ENCODE measurements around the gene TNPO1.

The TNPO1 gene

DNA sequence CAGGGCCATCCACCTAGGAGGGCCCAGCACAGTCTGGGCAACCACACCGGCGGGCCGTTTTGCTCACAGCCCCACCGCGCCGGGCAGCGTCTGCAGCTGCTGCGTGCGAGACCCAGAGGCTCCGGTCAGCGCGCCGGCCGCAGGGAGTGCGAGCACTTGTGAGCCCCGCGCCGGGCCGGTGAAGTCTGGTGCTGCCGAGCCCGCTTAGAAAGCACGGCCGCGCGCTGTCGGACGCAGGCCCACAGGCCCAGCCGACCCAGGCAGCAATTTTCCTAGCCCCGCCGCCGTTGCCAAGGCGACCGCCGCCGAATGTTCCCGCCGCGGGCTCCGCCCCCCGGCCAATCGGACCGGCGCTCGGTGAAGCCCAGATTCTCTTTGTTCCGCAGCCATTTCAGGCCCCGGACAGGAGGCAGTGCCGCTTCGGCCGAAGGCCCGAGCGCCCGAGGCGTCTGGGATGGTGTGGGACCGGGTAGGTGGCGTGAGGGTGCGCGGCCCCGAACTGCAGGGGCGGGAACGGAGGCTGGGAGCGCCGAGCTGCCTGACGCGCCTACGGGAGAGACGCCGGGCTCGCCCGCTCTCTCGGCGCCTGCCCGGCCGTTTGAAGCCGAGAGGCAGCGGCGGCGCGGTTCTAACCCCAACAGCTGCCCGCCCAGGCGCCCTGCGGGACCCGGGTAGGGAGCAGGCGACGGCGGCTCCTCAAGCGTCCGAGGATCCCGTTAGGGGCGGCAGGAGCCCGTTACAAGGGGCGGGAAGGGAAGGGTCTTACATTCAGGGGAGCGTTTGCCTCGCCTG, at the start of gene TNPO1:
TNPO1 (plus strand) TSS at position 378 of the 792 bp plus-strand sequence; CDS start at position 455, 77 bp downstream.
- ChIA-PET POLR2A (ENCODE audit: low non-redundant PET) (interaction anchor here (1.4 kb wide), 1 partner anchor 33 kb away, joined by 4 read pairs; no protein-coding TSS in a partner anchor), CTCF (interaction anchor here (1.2 to 1.4 kb wide), 3 partner anchors 33 to 382 kb away, joined by 3 to 6 read pairs (median 4); no protein-coding TSS in a partner anchor)
- TF ChIP-seq, protein P1, sequence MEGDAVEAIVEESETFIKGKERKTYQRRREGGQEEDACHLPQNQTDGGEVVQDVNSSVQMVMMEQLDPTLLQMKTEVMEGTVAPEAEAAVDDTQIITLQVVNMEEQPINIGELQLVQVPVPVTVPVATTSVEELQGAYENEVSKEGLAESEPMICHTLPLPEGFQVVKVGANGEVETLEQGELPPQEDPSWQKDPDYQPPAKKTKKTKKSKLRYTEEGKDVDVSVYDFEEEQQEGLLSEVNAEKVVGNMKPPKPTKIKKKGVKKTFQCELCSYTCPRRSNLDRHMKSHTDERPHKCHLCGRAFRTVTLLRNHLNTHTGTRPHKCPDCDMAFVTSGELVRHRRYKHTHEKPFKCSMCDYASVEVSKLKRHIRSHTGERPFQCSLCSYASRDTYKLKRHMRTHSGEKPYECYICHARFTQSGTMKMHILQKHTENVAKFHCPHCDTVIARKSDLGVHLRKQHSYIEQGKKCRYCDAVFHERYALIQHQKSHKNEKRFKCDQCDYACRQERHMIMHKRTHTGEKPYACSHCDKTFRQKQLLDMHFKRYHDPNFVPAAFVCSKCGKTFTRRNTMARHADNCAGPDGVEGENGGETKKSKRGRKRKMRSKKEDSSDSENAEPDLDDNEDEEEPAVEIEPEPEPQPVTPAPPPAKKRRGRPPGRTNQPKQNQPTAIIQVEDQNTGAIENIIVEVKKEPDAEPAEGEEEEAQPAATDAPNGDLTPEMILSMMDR (conservative IDR thresholded peaks at IDR 0.05; ENCODE audit: low read depth), result no peak
- H3K27ac ChIP-seq, result peak within 1 kb of the TSS; percentile 99
- peak; percentile 90 for DNase-seq (ENCODE audit: low spot score)

DNA sequence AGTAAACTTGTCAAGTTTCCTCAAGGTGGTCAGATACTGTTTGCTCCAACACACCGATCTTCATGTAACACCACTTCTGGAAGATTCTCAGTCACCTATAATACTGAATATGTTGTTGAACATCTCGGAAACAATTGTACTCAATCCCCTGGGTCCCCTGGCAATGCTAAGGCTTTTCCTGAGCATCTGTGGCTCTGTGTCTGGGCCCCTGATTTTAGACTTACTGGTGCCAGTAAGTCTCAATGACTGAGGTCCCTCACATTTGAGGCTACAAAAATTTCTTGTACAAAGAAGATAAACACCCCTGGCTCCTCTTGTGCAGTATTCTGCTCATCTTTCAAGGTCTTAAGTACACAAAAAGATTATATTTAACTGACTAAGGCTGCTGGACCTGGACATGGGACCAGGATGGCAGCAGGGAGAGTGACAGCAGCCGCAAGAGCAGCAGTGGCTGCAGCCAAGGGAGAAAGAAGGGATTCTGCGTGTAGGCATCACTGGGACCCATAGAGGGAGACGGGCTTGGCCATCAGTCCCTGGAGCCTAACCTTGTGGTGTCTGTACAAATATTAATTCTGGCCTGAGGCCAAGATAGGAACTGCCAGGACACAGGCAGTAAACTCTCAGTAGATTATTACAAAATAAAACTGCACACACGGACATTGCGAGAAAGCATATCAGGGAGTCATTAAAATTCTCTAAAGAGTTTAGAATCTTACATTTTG, 49.0 kb upstream of the TNPO1 start:
- no peak overlapping the region for H3K27ac ChIP-seq
- DNase-seq (ENCODE audit: low spot score), result no peak
- TF ChIP-seq, protein P1 (conservative IDR thresholded peaks at IDR 0.05; ENCODE audit: low read depth), result no peak
- CTCF ChIA-PET, result interaction anchor here (1.1 kb wide), 1 partner anchor 11 kb away, joined by 3 read pairs; no protein-coding TSS in a partner anchor
- POLR2A ChIA-PET (ENCODE audit: low non-redundant PET), result interaction anchor here (0.7 kb wide), 1 partner anchor 201 kb away, joined by 3 read pairs; no protein-coding TSS in a partner anchor

DNA sequence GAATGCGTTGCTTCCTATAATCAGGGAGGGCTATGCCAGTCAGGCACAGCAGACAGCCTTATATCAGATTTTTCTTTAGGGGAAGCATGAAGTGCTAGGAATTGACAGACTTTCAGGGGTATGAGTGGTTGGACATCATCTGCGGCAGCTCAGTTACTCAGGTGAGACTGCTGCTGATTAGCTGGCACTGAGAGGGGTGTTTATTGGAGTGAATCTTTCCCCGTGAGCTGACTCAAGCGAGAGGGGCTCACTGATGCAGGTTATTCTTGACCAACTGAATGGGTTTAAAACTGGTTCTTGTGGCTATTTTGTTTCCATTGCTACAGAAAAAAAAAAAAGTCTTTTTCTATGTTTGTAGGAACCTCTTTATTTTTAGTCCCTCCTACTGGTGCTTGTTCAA, 46.2 kb upstream of the TNPO1 start:
- TF ChIP-seq, protein P1 (conservative IDR thresholded peaks at IDR 0.05; ENCODE audit: low read depth), result no peak
- no peak for DNase-seq (ENCODE audit: low spot score)
- POLR2A ChIA-PET (ENCODE audit: low non-redundant PET), result interaction anchor here (0.6 kb wide), 1 partner anchor 663 kb away, joined by 3 read pairs; no protein-coding TSS in a partner anchor
- CTCF ChIA-PET, result interaction anchor here (0.6 to 0.7 kb wide), 3 partner anchors 60 to 404 kb away, joined by 3 to 5 read pairs (median 5); no protein-coding TSS in a partner anchor
- H3K27ac ChIP-seq, result no peak overlapping the region

DNA sequence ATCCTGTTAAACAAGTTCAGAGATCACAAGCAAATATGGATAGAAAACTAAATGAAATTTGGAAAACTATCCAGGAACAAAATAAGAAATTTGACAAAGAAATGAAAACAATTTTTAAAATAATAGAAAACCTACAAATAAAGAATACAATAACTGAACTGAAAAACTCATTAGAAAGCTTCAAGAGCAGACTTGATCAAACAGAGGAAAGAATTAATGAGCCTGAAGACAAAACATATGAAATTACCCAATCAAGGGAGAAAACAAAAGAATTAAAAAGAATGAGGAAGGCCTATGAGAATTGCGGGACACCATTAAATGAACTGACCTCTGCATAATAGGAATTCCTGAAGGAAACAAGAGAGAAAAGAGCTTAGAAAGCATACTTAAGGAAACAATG, 39.8 kb upstream of the TNPO1 start:
- no peak overlapping the region for H3K27ac ChIP-seq
- TF ChIP-seq, protein P1 (conservative IDR thresholded peaks at IDR 0.05; ENCODE audit: low read depth), result no peak
- CTCF ChIA-PET, result no interaction called here
- POLR2A ChIA-PET (ENCODE audit: low non-redundant PET), result no interaction called here
- no peak for DNase-seq (ENCODE audit: low spot score)

DNA sequence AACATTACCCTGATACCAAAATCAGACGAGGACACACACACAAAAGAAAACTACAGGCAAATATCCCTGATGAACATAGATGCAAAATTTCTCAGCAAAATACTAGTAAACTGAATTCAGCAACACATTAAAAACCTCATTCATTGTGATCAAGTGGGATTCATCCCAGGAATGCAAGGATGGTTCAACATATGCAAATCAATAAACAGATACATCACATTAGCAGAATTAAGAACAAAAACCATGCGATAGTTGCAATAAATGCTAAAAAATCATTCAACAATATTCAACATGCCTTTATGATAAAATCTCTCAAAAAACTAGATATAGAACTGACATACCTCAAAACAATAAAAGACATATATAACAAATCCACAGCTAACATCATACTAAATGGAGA, 36.9 kb upstream of the TNPO1 start:
- TF ChIP-seq, protein P1 (conservative IDR thresholded peaks at IDR 0.05; ENCODE audit: low read depth), result no peak
- CTCF ChIA-PET, result interaction anchor here (0.7 kb wide), 1 partner anchor 39 kb away, joined by 3 read pairs; no protein-coding TSS in a partner anchor
- POLR2A ChIA-PET (ENCODE audit: low non-redundant PET), result no interaction called here
- H3K27ac ChIP-seq, result no peak overlapping the region
- DNase-seq (ENCODE audit: low spot score), result no peak

DNA sequence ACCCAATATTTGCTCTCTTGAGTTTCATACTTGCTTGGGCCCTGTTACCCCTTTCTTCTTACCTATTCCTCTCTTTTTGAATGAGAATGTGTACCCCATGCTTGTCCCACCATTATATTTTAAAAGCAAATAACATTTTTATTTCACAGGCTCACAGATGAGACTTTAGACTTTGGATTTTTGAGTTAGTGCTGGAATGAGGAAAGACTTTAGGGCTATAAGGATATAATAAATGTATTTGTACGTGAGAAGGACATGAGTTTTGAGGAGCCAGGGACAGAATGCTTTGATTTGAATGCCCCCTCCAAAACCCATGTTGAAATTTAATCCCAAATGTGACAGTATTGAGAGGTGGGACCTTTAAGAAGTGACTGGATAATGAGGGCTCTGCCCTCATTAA, 33.1 kb upstream of the TNPO1 start:
- ChIA-PET CTCF (interaction anchor here (0.9 kb wide), 1 partner anchor 8 kb away, joined by 3 read pairs; no protein-coding TSS in a partner anchor), POLR2A (ENCODE audit: low non-redundant PET) (no interaction called here)
- H3K27ac ChIP-seq, result no peak overlapping the region
- TF ChIP-seq, protein P1 (conservative IDR thresholded peaks at IDR 0.05; ENCODE audit: low read depth), result no peak
- DNase-seq (ENCODE audit: low spot score), result no peak
